ENCODE results near the gene ZBTB1. TPM values are rescaled to one million over a fixed set of nuclear protein-coding genes. Genes with fewer than 3 reads are reported as not detected.

Gene ZBTB1
- total RNA-seq, result 32.2 and 32.5 TPM in 2 replicates
- polyA plus RNA-seq, result 9.7 and 12.4 TPM in 2 replicates
- 12.4 and 13.8 TPM in 2 replicates for polyA plus RNA-seq (2011; cell fraction: cytosol; rRNA removed)
- 25.3 and 31.2 TPM in 2 replicates for polyA plus RNA-seq (2011; cell fraction: nucleus; rRNA removed)
- polyA plus RNA-seq (2012), result 16.9 and 21.7 TPM in 2 replicates
- polyA minus RNA-seq, result 30.9 and 37.8 TPM in 2 replicates
- 18.6 TPM for polyA minus RNA-seq (2011; cell fraction: cytosol; rRNA and poly(A)+ RNA removed)
- polyA minus RNA-seq (2011; cell fraction: nucleus; rRNA and poly(A)+ RNA removed), result 35.3 and 47.6 TPM in 2 replicates
- percentile 95 among the genes with signal in this experiment for Bru-seq, nascent RNA
- percentile 91 among the genes with signal in this experiment for BruChase-seq, experiment 1, labeled RNA remaining after a 6-hour chase
- BruChase-seq, experiment 2, labeled RNA remaining after a 2-hour chase, result percentile 96 among the genes with signal in this experiment
- long read RNA-seq, full-length matches to known transcripts, result 3 of 45 reads
- long read RNA-seq, partial matches to known transcripts, result 35 of 45 reads
- long read RNA-seq, other reads (novel, unspliced or antisense), result 7 of 45 reads

DNA sequence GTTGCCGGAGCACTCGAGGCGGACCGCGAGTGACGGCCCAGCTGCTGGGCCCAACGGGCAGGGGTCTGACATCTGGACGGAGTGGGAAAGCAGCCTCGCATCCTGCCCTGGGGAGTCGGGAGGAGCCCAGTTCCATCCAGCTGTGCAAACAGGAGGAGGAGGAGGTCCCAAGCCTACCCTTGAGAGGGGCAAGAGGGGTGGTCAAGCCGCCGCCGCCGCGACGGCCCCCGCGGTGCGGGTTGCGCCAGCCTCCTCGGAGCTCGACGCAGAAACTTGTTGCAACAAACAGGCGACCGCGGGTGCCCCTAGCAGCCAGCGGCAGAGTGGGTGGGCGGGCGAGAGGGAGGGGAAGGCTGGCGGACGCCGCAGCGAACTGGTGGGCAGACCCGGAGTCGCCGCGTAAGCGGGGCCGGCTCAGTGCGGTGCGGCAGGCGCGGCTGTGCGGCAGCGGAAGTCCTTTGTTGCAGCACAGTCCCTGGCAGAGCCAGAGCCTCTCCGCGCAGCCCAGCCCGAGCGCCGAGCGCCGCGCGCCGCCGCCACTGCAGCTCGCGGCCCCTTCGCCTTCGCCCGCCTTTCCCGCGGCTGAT is at the start of gene ZBTB1:
Gene ZBTB1 (plus strand): TSS at position 461 of the 587 bp plus-strand sequence. CDS start 16,735 bp downstream, outside the sequence.
- peak; percentile 91 for DNase-seq (ENCODE audit: low read depth, low spot score)
- Histone ChIP-seq H3K9me3 (replicated peaks; ENCODE audit: control insufficient read depth, insufficient read depth, low read length) (no peaks in the 10 kb centered on the region), H3K27me3 (ENCODE audit: control insufficient read depth in 2 of 2, insufficient read depth in 2 of 2, low read length in 2 of 2) (no peaks in the 10 kb centered on the region), H3K9me1 (replicated peaks; ENCODE audit: control insufficient read depth, extremely low read depth, insufficient read depth, low read length) (no peaks in the 10 kb centered on the region), H3K27ac (ENCODE audit: insufficient read depth, low read depth, low read length) (peak within 1 kb of the TSS; percentile 95), H3K4me2 (ENCODE audit: insufficient read depth, low read length) (peak within 1 kb of the TSS; percentile 97), H3K36me3 (ENCODE audit: control insufficient read depth in 2 of 2, extremely low read depth in 1 of 2, insufficient read depth in 2 of 2, low read length in 2 of 2) (no peaks in the 10 kb centered on the region), H2AFZ (ENCODE audit: low read depth, low read length) (peak within 1 kb of the TSS; percentile 41), H3K4me1 (ENCODE audit: control insufficient read depth, extremely low read depth, insufficient read depth, low read length) (peaks cover 38% of the 10 kb centered on the region), H4K20me1 (replicated peaks; ENCODE audit: control insufficient read depth, extremely low read depth, insufficient read depth, low read length) (peaks cover 9% of the 10 kb centered on the region), H3K9ac (replicated peaks; ENCODE audit: extremely low read depth, insufficient read depth, low read length) (peak within 1 kb of the TSS; percentile 91), H3K4me3 (replicated peaks in 1 of 3; ENCODE audit: insufficient read depth in 1 of 3, low read depth in 1 of 3, low read length in 3 of 3) (peak within 1 kb of the TSS; percentile 71 to 97 (median 93)), H3K79me2 (ENCODE audit: control insufficient read depth, insufficient read depth, low read length) (peaks cover 52% of the 10 kb centered on the region)
- no TSS peak for BruUV-seq (replicated peaks)
- TF ChIP-seq POLR2AphosphoS5 (IDR thresholded peaks at IDR 0.05; ENCODE audit: insufficient read depth, low read depth, low read length) (peak; percentile 88), FOS (IDR thresholded peaks at IDR 0.05; ENCODE audit: borderline replicate concordance, insufficient read depth, low read length) (no peak), POLR2A (IDR thresholded peaks at IDR 0.05; ENCODE audit: low read depth, low read length) (peak; percentile 80)
- CTCF ChIA-PET, result interaction anchor here (1.0 to 1.2 kb wide), 3 partner anchors 17 to 160 kb away, joined by 3 to 4 read pairs (median 3); no protein-coding TSS in a partner anchor
- FAIRE-seq, result peak; percentile 78
- dilution Hi-C loops (cut with MboI; ENCODE audit: extremely low pct_ligation_motif_present, low sequenced_read_pairs) (no loop called here), intact Hi-C loops (cut with micrococcal nuclease) (loop anchor here (2.0 to 10.0 kb wide), 3 partner anchors 62 to 860 kb away; partner anchors contain the start of gene WDR89)
- POLR2A ChIA-PET, result interaction anchor here (0.6 to 1.8 kb wide), 4 partner anchors 11 to 651 kb away, joined by 3 to 11 read pairs (median 6); partner anchors contain the start of gene HSPA2
